ENCODE data around the gene CAMK2N1.
"Not testable (repeated sequence)": the region's sequence is repeated elsewhere in the genome, so short reads cannot be mapped to it uniquely, and the experiment has no call there.

The CAMK2N1 gene

GRCh38 chr1:20485527-20486456 lies at the start of gene CAMK2N1:
TSS of gene CAMK2N1 (minus strand) at chr1:20486210. CDS start at chr1:20485379, 831 bp downstream.
- FAIRE-seq, result no peak

- FAIRE-seq, result no peak
Observed at GRCh38 chr1:20534659-20535417, 48.8 kb upstream of the CAMK2N1 start.

GRCh38 chr1:20533635-20534034 lies 47.6 kb upstream of the CAMK2N1 start:
- FAIRE-seq, result no peak

- FAIRE-seq, result no peak
Observed at GRCh38 chr1:20530901-20531300, 44.9 kb upstream of the CAMK2N1 start.

GRCh38 chr1:20530306-20530705 lies 44.3 kb upstream of the CAMK2N1 start:
- no peak for FAIRE-seq

- no peak for FAIRE-seq
Observed at GRCh38 chr1:20528221-20528620, 42.2 kb upstream of the CAMK2N1 start.

GRCh38 chr1:20526267-20526666 lies 40.3 kb upstream of the CAMK2N1 start:
- no peak for FAIRE-seq

- no peak for FAIRE-seq
Observed at GRCh38 chr1:20521960-20522861, 36.2 kb upstream of the CAMK2N1 start.

GRCh38 chr1:20519609-20520262 lies 33.7 kb upstream of the CAMK2N1 start:
- FAIRE-seq, result not testable (repeated sequence)

- no peak for FAIRE-seq
Observed at GRCh38 chr1:20511518-20512428, 25.8 kb upstream of the CAMK2N1 start.

- no peak for FAIRE-seq
Observed at GRCh38 chr1:20508411-20508771, 22.4 kb upstream of the CAMK2N1 start.

- FAIRE-seq, result no peak
Observed at GRCh38 chr1:20507564-20508410, 21.8 kb upstream of the CAMK2N1 start, which contains the start of gene MUL1. TSS of gene MUL1 (minus strand) at chr1:20508151. CDS start at chr1:20508024, 127 bp downstream.

- FAIRE-seq, result no peak
Observed at GRCh38 chr1:20507248-20507563, 21.2 kb upstream of the CAMK2N1 start.

GRCh38 chr1:20505488-20505887 lies 19.5 kb upstream of the CAMK2N1 start:
- no peak for FAIRE-seq

GRCh38 chr1:20500716-20501115 lies 14.7 kb upstream of the CAMK2N1 start:
- no peak for FAIRE-seq

GRCh38 chr1:20499718-20500117 lies 13.7 kb upstream of the CAMK2N1 start:
- FAIRE-seq, result no peak

GRCh38 chr1:20499105-20499504 lies 13.1 kb upstream of the CAMK2N1 start:
- no peak for FAIRE-seq

- no peak for FAIRE-seq
Observed at GRCh38 chr1:20498116-20498515, 12.1 kb upstream of the CAMK2N1 start.

GRCh38 chr1:20497506-20497905 lies 11.5 kb upstream of the CAMK2N1 start:
- FAIRE-seq, result no peak

GRCh38 chr1:20496725-20497383 lies 10.8 kb upstream of the CAMK2N1 start:
- FAIRE-seq, result not testable (repeated sequence)

Data from colon (tissue), 2 donors.